NCI-H82 treated with DMSO at 0.1 percent for 48 hours (cell line): Measurements from ENCODE around the gene FBXL7.

Experiments
- DNase-seq: peaks from one replicate; lab custom pipeline; 2025; ENCODE audit not compliant: unreplicated experiment; lab: John Stamatoyannopoulos, UW

Gene FBXL7

DNA sequence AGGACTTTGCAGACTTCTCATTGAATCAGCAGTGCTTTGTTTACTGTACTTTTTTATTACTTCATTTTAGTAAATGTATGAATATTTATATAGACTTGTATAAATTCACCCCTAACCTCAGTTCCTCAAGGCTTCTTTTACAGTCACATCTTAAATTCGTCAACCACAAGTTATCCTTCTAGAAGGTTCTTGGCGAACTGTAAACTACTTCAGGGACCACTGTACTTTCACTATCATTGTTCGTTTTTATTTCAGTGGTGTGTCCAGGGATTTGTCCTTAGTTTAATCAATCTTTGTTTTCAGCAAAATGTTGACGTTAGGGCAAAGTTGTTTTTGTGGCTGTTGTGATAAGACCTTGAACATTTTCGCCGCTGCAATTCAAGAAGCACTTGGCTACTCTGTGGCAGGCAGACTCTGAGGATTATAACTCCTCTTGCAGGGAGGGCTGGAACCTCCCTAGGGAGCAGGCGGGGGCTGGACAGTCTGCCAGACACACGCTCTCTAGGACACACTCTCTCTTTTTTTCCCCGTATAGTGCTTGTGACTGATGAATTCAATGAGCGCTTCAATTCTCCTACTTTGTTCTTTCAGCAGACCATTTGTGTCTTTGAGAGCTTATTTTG is 252.8 kb downstream of the FBXL7 start:
- DNase-seq = no peak

DNA sequence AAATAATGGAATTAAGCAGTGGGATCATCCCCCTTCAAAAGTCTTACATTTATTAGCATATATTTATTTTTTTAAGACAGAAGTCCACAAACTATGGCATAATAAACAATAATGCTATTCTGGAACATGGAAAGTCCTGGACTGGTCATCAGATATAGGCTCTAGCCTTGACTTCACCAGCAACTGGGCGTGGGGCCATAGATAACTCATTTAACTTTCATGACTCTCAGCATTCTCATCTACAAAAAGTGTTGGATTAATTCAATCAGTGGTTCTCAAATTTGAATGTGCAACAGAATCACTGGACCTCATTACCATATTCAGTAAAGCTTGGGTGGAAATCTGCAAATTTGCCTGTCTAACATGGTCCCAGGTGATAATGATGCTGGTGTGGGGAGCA is 253.8 kb downstream of the FBXL7 start:
- no peak for DNase-seq

DNA sequence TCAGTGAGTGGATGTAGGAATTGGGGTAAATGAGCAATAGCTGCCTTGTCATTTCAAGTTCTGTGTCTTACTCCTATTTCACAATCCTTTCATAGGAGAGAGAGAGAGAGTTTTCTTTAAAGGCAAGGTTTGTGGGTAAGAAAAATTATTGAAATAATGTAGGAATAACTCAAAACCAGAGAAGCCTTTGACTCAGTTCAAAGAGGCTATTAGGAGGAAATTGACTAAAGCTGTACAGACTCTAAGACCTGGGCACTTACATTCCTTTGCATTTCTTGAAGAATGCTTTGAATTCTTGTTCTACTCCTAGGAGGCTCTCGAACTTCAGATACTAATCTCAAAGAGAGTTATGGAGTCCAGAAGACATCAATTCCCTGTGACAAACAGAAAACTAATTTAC is 257.1 kb downstream of the FBXL7 start:
- DNase-seq = no peak

DNA sequence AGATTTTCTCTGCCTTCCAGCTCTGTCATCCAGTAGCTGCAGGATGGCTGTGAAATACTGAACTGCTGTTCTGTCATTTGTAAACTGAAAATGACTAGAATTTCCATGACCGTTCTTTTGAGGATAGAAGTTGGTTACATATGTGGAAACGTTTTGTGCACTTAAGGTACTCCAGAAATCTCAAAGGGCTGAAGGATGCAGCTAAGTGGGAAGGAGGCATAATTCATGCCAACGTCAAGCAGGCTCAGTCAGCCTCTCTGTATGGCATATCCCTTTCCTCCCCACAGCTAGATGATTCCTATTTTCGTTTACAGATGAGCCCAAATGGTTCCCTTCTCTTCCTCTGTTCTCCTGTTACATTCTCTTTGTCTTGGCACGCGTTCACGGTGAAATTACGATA is 257.6 kb downstream of the FBXL7 start:
- DNase-seq = no peak

DNA sequence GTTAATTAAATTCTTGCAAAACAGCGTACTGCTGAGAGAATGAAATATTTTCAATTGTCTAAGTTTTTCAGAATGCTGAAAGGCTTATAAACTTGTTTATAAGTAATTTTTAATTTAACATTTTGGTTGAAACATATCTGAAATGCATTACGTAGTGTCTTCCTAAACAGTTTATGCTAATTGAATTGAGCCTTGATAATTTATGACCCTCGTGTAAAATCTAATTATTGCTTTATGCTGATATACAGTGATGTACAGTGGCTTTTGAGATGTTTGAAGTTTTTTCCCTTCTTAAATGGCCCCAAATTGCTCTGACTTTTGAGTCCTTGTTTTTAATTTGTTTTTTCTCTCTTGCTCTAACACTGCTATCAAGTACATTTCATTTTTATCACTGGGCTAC is 262.7 kb downstream of the FBXL7 start:
- peak; percentile 65 for DNase-seq

DNA sequence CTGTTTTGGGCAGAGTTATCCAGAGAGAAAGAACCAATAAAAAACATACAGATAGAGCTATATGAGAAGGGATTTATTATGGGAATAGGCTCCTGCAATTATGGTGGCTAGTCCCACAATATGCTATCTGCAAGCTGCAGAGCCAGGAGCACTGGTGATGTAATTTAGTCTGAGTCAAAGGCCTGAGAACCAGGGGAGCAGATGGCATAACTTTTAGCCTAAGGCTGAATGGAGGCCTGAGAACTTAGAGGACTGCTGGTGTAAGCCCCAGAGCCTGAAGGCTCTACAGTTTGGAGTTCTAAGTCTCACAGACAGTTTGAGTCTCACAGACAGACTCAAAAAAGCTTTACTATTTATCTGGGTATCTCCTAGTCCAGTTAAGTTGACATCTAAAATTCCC is 263.8 kb downstream of the FBXL7 start:
- DNase-seq = peak; percentile 20

DNA sequence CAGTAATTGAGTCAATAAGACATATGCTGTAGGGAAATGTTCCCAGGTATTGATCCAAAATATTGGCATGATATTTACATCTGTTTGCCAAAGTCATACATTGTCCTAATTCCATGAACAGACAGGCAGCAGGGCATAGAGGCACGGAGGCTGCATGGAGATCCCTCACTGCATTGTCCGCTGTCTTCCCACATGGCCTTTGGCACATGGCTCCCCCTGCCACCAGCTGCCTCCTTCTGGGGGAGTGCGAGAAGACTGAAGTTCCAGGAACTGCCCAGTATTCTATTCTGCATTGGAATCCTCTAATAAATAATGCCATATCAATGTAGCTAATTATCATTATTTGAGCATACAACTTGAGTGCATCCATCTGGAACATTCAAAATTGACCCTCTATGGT is 269.0 kb downstream of the FBXL7 start:
- no peak for DNase-seq

DNA sequence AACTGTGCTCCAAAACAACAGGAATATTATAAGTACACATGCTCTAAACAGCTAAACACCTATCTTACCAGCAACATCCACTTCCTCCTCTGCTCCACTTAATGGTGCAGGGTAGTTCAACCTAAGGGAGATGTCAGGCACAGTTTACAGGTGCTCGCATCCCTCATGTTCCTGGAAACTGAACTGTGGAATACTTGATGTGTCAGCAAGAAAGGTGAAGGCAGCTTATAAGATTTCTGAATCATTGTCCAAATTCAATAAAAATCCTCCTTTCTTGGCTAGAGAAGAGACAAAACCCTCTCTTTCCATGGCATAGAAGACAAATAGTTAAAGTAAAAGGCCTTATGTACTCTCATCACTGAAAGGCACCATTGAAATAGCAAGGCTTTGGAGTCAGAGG is 272.2 kb downstream of the FBXL7 start:
- no peak for DNase-seq

DNA sequence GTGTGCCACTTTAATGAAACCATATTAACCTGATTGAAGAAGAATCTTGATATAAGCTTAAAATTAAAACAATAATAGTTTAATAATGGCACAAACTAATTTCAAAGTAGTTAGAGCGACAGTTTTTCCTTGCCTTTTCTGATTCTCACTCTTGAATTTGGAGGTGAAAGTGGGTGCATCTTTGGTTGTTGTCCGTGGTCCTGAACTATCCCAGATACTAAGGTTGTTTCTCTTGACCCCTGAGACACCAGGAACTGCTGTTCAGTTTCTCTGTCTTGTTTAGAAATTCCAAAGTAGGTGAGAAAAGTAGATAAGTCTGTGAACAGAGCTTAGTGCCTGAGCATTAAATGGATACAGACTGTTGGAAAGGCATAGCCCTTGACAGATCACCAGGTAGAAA is 274.7 kb downstream of the FBXL7 start:
- no peak for DNase-seq

DNA sequence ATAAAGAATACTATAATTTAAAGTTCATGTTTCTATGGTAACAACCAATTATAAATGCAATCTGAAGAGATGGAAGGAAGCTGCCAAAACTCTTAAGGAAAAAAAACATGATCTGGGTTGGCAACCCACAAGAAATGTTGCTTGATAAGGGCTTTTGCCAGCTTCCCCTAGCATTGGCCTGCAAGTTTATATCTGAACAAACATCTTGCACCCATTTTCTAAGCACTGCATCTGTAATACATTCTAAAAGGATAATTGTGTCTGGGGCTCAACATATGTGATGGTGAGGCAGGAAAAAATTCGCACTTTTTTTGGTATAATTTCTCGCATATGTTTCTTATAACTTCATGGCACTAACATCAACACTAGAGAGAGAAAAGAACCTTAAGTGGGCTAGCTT is 276.4 kb downstream of the FBXL7 start:
- no peak for DNase-seq

DNA sequence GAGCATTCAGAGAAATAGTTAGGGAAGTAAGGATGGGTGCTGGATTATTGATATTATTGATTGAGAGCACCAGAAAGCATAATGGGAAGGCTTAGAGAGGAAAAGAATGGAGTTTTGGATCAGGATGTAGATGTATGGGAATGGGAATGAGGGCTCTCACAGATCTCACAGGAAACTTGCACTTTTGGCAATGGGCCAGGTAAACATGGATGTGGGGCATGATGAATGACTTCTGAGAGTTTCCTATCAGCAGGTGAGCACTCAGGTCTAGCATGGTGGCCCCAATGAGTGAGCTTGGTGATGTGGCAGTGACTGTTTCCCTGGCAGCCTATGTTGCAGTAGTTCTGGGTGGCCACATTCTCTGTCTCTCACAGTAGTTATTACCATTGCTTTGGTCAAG is 283.8 kb downstream of the FBXL7 start:
- DNase-seq = no peak

DNA sequence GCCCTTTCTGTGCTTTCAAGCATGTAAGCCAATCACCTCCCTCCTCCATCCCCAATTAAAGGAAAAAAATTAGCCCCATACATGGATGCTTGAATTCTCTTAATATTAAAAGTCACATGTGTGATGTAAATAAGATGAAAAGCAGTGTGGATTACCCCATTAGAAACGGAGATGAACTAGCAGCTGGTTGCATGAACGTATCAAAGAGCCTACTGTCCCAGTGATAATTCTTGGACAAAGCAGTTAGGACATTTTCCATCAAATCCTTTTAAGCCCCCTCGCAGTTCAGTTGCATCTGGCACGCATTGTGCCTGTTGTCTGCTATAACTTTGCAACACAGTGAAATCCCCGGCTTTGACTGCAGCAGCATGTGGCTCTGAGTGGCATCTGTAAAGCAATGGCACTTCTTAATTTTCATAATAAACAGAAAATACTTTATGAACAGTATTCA is 285.6 kb downstream of the FBXL7 start:
- DNase-seq = peak; percentile 57

DNA sequence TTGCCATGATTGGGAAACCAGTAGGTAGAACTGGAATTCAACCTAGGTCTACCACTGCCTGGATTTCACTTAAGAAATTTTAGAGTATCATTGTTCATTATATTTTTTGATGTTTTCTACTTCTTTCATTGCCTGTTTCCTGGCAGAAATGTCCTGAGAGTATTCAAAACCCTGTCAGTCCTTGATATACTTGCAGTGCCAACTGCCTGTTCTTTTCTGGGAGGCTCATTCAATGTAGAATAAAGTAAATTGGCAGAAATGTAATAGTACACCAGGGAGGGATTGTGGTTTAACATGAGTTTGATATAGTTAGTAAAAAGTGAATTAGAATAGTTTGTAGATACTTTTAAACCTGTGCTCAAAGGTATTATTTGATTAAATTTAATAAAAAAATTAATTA is 286.3 kb downstream of the FBXL7 start:
- no peak for DNase-seq

DNA sequence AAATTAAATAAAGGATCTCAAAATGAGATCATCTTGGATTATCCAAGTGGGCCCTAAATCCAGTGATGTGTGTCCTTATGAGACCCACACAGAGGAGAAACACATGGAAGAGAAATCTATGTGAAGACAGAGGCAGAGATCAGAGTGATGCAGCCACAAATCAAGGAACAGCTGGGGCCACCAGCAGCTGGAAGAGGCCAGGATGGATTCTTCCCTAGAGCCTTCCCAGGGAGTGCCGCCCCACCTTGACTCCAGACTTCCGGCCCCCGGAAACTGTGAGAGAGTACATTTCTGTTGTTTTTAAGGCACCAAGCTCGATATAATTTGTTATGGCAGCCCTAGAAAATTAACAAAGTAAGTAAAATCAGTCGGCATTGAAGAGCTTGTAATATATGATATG is 286.9 kb downstream of the FBXL7 start:
- no peak for DNase-seq

DNA sequence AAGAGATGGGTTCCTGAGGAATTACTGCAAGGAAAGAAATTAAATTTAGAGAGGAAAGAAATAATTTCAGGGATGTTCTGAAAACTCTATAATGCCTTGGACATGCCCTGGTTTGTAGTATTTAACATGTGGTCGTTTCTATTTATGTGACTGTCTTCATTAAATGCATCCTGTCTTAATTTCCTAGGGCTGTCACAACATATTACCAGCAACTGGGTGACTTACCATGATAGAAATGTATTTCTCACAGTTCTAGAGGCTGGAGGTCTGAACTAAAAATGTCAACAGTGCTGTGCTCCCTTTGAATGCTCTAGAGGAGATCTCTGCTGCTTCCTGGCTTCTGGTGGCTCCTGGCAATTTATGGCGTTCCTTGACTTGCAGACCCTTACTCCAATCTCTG is 287.7 kb downstream of the FBXL7 start:
- DNase-seq = no peak

DNA sequence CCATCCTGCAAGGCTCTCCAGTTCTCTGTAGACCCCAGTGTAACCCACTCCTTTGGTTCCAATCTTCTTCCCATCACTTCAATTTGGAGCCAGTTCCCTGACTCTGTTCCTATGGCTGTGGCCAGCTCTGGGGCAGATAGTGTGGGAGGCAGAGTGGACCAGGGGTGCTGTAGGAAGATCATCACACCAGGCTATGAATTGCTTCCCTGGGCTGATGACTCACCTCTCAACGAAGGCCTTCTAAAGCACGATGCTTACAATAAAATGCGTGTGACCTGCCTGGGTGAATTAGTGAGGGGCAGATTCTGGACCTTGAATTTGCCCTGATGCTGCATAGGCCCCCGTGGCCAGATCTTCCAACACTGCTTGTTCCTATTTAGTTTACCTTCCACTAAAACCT is 289.7 kb downstream of the FBXL7 start:
- DNase-seq = no peak

DNA sequence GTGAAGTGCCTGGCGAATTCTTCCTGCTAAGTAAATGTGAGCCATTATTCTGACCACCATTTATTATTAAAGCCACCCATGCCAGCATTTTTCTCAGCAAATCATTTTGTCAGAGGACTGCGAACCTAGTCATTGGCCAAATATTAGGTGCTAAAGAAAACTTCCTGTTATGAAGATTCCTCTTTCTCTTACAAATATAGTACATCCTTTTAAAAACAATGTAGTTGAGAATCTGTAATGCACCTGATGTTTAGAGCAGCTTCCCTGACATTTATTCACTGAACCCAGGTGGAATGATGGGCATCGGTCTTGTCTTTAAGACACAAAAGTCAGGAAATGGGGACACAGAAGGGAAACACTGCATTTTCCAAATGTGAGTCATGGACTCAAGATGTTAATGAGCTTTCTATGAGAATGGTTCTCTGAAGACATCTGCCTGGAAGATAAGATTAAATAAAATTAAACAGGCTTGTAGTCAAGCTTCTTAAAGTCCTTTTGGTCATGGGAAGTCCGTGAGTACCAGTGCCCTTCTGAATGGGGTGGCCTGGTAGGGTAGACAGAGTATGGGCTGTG is 290.6 kb downstream of the FBXL7 start:
- no peak for DNase-seq

DNA sequence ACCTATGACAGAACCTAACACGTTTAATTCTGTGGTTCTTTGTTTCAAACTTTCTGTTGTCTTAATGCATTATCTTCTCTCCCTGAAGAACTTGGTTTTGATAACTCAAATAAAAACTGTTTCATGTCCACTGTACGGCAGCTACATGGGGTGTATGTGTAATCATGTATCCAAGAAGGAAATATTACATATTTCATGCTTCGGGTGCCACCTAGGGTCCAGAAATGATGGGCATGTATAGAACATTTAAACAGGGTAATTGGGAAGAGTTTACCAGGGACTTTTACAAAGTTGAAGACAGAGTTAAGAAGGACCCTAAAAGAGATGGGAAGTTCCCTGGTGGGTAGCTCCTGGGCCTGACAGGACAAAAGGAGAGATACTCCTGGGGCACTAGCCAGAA is 291.3 kb downstream of the FBXL7 start:
- no peak for DNase-seq

DNA sequence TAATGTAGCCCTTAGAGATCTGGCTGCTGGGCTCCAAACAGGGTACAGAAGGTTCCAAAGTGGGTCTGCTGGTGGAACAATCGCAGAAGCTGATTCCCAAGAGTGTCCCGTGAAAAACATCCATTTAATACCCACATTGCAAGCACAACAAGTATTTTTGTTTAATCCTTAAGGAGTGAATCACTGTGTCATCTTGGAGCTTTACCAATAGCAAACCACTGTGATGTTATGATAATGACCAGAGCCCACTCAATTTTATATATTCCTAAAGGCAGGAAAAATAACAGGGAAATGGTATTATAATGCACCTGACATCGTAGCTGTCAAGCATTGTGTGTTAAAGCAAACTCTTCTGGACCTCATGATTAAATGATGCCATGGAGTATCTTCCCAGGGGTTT is 291.9 kb downstream of the FBXL7 start:
- no peak for DNase-seq

DNA sequence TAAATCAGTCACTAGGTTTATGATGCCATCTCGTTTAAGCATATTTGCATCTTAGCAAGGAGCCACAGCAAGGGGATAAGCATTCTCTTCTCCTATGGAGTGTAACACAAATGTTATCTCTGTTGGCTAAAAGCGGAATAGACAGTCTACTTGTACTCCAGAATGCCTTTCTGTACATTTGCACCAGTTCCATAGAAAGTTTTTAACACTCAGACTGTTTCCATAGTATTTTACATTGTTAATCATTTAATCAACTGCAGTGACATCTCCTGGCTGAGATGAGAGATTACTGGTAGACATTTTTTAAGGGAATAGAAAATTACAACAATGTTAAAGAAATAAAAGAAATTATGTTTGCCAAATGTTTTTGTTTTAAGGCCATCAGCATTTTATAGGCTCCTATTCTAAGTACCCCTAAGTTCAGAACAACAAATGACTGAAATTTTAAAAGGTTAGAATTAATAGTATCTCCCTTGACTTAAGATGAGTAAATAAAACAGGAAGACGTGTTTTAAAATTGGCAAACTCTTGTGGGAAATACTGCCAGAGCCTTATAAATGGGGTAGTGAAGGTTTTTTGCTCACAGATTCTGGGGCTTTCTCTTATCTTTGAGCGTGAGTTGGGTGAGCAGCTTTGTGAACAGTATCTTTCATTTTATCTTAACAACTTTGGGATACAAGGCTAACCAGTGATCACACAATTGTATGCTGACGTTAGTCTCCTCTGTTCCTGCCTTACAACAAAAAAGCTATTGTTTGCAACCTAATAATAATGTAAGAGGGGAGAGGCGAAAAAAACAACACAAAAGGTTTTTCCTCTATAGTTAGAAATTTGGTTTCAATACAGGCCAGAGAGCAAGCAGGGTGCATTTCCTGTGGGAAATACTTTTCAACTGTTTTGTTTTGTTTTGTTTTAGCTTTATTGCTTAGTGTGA is 294.3 kb downstream of the FBXL7 start:
- no peak for DNase-seq

DNA sequence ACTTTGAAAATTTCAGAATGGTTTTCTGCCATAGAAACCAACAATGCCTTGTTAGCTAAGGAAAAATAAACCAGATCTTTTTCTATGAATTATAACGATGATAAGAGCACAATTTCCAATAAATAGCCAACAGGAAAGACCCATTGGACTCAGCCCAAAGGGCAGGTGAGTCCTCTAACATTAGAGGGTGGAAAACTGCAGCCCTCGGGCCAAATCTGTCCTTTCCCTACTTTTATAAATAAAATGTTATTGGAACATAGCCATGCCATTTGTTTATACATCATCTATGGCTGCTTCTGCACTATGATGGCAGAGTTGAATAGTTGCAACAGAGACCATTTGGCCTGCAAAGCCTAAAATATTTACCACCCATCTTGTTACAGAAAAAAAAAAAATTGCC is 296.1 kb downstream of the FBXL7 start:
- DNase-seq = no peak

DNA sequence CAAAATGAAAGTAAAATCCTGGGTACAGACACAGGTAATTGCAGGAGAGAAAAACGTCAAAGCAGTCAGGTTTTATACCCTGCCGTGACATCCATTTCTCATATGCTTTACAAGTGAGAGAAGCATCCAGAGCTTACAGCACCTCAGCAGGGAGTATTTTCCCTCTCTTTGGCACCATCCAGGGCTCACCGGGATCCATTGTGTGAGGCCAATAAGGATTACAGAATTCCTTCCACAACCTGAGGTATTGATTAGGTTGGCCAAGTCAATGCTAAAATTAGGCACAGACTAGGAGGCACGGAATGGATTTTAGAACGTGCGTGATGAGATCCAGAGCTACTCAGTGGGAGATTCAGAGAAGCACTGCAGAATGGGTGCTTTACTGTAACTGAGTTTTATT is 296.6 kb downstream of the FBXL7 start:
- DNase-seq = no peak
